ENCODE data around the gene TRAPPC5.

TRAPPC5 gene

DNA sequence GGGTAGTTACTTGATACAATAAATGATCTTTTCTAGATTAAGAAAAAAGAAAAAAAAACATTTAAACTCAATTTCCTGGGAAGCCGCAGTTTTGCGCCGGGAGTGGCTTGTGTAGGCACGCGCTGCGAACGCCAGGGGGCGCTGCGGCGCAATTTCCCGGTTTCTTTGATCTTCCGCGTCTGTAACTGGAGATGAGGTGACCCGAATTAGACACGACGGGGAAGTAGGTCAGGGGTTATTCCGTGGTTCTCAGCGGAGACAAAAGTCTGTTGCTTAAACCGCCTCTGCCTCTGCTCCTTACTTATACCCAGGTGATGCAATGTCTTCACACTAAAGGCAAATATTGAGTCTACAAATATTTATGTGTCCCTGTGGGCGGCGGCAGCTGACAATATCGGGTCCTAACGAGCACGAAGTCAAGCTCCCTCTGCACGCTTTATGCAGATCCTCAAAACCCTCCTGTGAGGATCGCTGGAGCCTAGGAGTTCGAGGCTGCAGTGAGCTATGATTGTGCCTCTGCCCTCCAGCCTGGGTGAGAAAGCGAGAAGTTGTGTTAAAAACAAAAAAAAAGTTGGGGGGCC lies 28.5 kb upstream of the TRAPPC5 start:
- Histone ChIP-seq H3K36me3 (no peaks in the 10 kb centered on the region), H3K27me3 (peaks cover 37% of the 10 kb centered on the region), H3K4me3 (ENCODE audit: low read depth, low read length) (peak overlapping the region; percentile 35), H3K9me3 (no peaks in the 10 kb centered on the region), H3K4me1 (no peaks in the 10 kb centered on the region)
- DNase-seq = peak; percentile 72
- TF ChIP-seq, protein P1, sequence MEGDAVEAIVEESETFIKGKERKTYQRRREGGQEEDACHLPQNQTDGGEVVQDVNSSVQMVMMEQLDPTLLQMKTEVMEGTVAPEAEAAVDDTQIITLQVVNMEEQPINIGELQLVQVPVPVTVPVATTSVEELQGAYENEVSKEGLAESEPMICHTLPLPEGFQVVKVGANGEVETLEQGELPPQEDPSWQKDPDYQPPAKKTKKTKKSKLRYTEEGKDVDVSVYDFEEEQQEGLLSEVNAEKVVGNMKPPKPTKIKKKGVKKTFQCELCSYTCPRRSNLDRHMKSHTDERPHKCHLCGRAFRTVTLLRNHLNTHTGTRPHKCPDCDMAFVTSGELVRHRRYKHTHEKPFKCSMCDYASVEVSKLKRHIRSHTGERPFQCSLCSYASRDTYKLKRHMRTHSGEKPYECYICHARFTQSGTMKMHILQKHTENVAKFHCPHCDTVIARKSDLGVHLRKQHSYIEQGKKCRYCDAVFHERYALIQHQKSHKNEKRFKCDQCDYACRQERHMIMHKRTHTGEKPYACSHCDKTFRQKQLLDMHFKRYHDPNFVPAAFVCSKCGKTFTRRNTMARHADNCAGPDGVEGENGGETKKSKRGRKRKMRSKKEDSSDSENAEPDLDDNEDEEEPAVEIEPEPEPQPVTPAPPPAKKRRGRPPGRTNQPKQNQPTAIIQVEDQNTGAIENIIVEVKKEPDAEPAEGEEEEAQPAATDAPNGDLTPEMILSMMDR (IDR thresholded peaks at IDR 0.05; ENCODE audit: low read depth, low read length) = peak; percentile 92

DNA sequence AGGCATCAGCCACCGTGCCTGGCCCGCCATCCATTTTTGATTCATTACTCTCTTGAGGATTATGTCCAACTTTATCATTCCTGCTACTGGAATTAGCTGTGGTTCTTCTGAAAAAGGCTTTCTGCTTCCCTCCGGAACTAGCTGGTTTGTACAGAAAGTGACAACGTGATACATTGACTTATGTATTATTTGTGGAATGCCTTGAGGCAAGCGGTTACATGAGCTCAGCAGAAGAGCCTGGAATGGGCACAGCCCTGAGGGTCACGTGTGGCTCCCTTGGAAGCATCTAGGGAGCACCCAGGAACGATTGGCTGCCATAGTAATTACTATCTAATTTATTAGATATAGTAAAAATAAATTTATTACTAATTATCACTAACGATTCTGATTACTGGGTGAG lies 26.2 kb upstream of the TRAPPC5 start:
- DNase-seq = no peak
- no peak overlapping the region for H3K4me3 ChIP-seq (ENCODE audit: low read depth, low read length)
- no peaks in the 10 kb centered on the region for H3K9me3 ChIP-seq
- H3K4me1 ChIP-seq = no peaks in the 10 kb centered on the region
- no peaks in the 10 kb centered on the region for H3K36me3 ChIP-seq
- TF ChIP-seq, protein P1 (IDR thresholded peaks at IDR 0.05; ENCODE audit: low read depth, low read length) = no peak
- H3K27me3 ChIP-seq = peaks cover 55% of the 10 kb centered on the region

DNA sequence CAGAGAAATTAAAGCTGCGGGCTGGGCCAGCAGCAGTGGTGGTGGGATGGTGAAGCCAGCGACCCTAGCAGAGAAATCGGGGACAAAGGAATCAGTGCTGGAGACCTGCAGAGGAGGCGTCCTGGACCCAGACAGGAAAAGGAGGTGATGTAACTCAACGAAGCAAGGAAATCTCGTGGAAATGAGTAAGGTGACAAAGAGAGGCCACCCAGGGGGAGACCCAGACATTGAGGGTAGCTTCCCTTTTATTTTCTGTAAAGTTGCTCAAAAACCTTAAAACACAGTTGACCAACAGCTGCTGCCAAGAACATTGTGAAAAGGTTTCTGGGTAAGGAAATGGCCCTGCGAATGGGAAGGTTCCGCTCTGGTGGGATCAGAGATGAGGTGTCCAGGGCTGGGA lies 25.1 kb upstream of the TRAPPC5 start:
- Histone ChIP-seq H3K27me3 (peaks cover 51% of the 10 kb centered on the region), H3K9me3 (no peaks in the 10 kb centered on the region), H3K4me3 (ENCODE audit: low read depth, low read length) (no peak overlapping the region), H3K4me1 (no peaks in the 10 kb centered on the region), H3K36me3 (no peaks in the 10 kb centered on the region)
- no peak for DNase-seq
- TF ChIP-seq, protein P1 (IDR thresholded peaks at IDR 0.05; ENCODE audit: low read depth, low read length) = no peak

DNA sequence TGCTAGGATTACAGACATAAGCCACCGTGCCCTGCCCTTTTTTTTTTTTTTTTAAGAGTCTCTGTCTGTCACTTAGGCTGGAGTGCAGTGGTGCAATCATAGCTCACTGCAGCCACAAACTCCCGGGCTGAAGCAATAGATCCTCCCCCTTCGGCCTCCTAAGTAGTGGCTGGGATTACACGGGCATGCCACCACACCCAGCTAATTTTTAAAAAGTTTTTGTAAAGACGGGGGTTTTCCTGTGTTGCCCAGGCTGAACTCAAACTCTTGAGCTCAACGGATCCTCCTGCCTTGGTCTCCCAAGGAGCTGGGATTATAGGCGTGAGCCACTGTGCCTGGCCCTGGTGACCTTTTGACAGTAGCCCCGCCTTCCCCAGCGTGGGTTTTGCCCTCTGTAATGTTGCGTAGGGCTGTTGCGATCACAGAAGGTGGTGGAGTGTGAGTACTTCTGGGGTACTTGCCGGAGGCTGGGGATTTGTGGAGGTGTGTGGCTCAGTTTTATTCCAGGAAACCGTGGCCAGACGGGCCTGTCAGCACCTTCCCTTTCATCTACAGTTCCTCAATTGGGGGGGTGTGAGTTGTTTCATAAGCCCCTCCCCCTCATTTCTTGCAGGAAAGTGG lies 23.4 kb upstream of the TRAPPC5 start:
- Histone ChIP-seq H3K4me3 (ENCODE audit: low read depth, low read length) (no peak overlapping the region), H3K27me3 (peaks cover 39% of the 10 kb centered on the region), H3K9me3 (no peaks in the 10 kb centered on the region), H3K36me3 (no peaks in the 10 kb centered on the region), H3K4me1 (no peaks in the 10 kb centered on the region)
- DNase-seq = no peak
- TF ChIP-seq, protein P1 (IDR thresholded peaks at IDR 0.05; ENCODE audit: low read depth, low read length) = no peak

DNA sequence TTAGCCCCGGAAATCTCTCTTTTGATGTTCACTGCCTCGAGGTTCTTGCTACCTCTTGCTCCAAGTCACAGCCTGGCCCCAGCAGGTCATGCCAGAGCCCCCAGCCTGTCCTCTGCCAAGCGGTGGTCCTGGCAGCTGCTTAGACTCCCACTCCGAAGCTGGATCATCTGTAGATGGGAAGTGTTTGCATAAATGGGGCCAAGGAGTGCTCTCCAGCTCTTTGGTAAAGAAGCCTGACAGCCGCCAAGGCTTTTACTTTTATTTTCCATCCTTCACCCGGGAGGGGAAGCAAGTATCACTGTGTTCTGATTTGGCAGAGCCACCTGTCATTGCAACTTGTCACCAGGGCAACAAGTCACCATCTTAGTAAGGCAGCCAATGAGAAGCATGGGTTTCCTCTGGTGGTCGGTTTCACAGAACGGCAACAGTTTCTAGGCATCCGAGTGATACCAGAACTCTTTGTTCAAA lies 22.4 kb upstream of the TRAPPC5 start:
- Histone ChIP-seq H3K27me3 (peaks cover 40% of the 10 kb centered on the region), H3K4me1 (no peaks in the 10 kb centered on the region), H3K9me3 (no peaks in the 10 kb centered on the region), H3K4me3 (ENCODE audit: low read depth, low read length) (no peak overlapping the region), H3K36me3 (no peaks in the 10 kb centered on the region)
- DNase-seq = no peak
- TF ChIP-seq, protein P1 (IDR thresholded peaks at IDR 0.05; ENCODE audit: low read depth, low read length) = no peak
